KOPT-K1 (cell line): ENCODE results near the gene PLOD3.

Source experiments
- H3K27ac ChIP-seq: fragments of 200-600 bp; sonication (generic); 2 replicates; pipeline ENCODE4 v1.5.1; 2016; ENCODE audit warnings: antibody characterized with exemption, mild to moderate bottlenecking, low read depth, low read length; ENCODE audit not compliant: poor library complexity, severe bottlenecking
- H3K36me3 ChIP-seq: fragments of 200-600 bp; sonication (generic); 2 replicates; pipeline ENCODE4 v1.5.1; 2017; ENCODE audit warnings: antibody characterized with exemption, mild to moderate bottlenecking, low read length, moderate library complexity; ENCODE audit not compliant: insufficient read depth
- H3K9me3 ChIP-seq: fragments of 200-600 bp; sonication (generic); 2 replicates; pipeline ENCODE4 v1.5.1; 2017; ENCODE audit warnings: antibody characterized with exemption, low read length, mild to moderate bottlenecking; ENCODE audit not compliant: insufficient read depth, poor library complexity, severe bottlenecking

PLOD3 gene

DNA sequence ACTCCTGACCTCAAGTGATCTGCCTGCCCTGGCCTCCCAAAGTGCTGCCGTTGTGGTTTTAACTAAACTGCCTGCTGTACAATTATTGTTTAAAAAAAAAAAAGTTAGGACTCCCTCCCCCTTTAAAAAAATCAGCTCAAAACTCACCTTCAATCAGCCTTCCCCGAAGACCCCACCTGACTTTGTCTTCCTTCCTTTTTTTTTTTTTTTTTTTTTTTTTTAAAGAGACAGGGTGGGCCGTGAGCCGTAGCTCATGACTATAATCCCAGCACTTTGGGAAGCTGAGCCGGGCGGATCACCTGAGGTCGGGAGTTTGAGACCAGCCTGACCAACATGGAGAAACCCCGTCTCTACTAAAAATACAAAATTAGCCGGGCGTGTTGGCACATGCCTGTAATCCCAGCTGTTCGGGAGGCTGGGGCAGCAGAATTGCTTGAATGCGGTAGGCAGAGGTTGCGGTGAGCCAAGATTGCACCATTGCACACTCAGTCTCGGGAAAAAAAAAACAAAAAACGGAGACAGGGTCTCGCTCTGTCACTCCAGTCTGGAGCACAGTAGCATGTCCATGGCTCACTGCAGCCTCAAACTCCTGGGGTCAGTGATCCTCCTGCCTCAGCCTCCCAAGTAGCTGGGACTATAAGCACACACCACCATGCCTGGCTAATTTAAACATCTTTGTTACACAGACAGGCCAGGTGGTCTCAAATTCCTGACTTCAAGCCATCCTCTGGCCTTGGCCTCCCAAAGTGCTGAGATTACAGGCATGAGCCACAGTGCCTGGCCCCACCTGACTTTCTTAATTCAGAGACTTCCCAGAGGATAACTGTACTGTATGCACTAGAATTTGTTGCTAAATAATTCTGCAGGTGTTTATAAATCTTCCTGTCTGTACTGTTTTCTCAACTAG, 24.3 kb upstream of the PLOD3 start:
- H3K36me3 ChIP-seq, result peaks cover 68% of the 10 kb centered on the region
- H3K9me3 ChIP-seq, result no peaks in the 10 kb centered on the region
- no peak overlapping the region for H3K27ac ChIP-seq

DNA sequence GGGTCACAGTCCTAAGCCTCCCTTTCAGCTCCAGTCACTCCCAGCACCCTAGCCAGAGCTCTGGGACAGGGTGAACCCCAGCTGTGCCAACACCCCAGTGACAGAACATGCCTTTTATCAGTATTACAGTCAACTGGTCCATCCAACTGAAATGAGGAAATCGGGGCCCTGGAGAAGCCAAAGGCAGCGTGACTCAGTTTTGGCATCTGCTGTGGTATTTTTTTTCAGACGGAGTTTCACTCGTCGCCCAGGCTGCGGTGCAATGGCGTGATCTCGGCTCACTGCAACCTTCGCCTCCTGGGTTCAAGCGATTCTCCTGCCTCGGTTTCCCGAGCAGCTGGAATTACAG, 23.6 kb upstream of the PLOD3 start:
- Histone ChIP-seq H3K9me3 (no peaks in the 10 kb centered on the region), H3K27ac (no peak overlapping the region)

DNA sequence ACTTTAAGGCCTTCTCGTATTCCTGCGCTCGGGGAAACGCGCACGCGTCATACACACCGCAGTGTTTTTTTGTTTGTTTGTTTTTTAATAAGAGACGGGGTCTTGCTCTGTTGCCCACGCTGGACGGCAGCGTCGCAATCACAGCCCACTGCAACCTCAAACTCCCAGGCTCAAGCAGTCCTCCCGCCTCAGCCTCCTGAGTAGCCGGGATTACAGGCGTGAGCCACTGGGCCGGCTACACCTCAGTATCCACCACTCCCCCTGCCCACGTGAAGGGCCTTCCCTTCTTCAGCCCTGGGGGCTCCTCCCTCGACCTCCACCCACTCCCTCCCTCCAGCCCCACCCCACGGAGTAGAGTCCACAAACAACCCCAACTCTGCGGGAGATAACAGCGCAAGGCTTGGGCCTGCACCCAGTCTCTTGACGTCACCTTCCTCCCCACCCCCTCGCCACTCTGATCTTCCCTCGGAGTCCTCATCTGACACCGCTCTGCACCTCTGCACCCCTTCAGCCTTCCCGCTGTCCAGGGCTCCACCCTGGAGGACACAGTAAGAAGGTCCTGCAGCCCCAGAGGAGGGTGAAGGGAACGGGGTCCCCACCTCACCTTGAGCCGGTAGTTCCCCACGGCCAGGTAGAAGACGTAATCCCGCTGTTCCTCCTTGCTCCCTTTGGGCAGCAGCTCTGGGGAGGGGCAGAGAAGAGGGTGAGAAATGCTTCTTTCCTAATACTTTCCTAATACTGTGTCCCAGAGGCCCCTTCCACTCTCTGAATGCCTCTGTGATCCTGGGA, 23.0 kb upstream of the PLOD3 start:
- no peak overlapping the region for H3K27ac ChIP-seq
- H3K9me3 ChIP-seq, result no peaks in the 10 kb centered on the region
- H3K36me3 ChIP-seq, result peaks cover 74% of the 10 kb centered on the region

More for the DNA sequence above, 23.6 kb upstream of the PLOD3 start:
- H3K36me3 ChIP-seq, result peaks cover 73% of the 10 kb centered on the region

DNA sequence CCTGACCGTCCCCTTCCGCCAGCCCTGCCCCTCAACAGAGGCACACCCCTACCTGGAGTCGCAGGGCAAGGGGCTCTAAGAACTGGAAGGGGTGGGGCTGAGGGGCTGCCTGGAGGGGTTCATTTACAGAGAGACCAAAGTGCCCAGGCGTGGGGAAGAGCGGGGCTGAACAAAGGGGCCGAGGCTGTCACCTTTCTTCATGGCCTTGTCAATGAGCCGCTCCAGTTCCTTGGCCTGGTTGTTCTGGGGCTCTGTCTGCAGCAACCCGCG, 22.5 kb upstream of the PLOD3 start:
- Histone ChIP-seq H3K36me3 (peaks cover 76% of the 10 kb centered on the region), H3K27ac (no peak overlapping the region)

DNA sequence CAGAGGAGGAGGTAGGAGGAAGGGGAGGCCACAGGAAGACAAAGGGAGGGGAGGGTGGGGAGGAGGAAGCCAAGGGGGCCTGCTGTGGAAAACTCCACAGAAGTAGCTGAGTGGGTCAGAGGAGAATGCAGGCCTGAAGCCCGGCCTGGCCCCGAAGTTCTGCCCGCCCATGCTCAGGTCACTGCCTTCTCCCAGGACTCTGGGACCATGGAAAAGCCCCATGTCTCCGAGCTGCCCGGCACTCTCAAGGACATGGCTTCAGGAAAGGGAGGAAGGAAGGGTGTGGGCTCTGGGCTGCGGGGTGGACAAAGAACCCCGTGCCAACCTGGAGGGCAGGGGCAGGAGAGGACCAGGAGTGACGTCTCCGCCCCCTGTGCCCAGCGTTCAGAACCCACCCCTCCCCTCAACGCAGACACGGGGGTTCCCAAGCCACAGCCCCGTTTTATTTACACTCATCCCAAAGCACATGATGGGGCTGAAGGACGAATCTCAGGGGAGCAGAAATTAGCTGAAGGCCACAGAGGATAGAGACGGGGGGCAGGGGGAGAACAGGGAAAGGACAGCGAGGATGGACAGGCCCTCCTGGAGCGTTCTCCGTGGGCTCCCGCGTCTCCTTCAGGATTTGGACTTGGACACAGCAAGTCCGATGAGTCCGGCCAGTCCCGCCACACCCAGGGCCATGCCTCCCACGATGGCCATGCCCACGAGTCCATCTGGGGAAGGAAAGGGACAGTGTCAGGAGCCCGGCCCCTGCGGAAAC, 22.0 kb upstream of the PLOD3 start:
- Histone ChIP-seq H3K9me3 (no peaks in the 10 kb centered on the region), H3K36me3 (peaks cover 81% of the 10 kb centered on the region), H3K27ac (no peak overlapping the region)

More for the DNA sequence above, 22.5 kb upstream of the PLOD3 start:
- no peaks in the 10 kb centered on the region for H3K9me3 ChIP-seq

DNA sequence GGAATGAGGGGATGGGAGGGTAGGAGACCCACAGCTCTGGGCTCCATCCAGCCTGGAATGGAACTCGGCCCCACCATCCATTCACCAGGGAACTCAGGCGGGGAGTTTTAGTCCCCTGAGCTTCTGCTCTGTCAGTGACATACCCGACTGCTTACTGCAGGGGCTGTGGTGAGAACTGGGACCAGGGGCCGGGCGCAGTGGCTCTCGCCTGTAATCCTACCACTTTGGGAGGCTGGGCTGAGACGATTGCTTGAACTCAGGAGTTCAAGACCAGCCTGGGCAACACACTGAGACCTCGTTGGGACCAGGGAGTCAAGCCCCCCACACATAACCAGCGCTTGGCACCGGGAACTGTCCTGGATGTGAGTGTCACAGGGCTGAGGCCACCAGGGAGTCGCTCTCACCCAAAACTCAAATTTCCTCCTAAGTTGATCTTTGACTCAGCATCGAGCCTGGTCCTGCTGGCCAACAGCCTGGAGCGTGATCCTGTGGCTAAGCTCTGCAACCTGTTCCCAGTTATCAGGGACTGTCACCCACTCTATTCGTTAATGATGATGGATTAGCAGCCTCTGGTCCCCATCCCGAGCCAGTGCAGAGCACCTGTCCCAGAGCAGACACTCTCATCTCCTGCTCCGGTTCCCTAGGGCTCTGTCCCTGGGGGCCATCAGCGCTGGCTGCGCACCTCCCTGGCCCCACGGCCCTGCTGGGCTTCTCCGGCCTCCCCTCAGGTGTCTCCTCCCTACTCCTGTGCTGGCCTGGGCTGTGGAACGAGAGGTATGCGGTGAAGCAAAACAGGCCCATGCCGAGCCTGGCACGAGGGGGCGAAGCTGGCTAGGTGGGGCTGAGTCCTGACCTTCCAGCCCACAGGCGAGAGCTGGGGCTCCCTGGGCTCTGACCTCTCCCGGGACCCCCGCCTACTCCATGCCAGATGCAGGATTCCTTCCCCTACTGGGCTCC, 21.1 kb upstream of the PLOD3 start:
- no peaks in the 10 kb centered on the region for H3K9me3 ChIP-seq
- peaks cover 84% of the 10 kb centered on the region for H3K36me3 ChIP-seq
- H3K27ac ChIP-seq, result no peak overlapping the region

DNA sequence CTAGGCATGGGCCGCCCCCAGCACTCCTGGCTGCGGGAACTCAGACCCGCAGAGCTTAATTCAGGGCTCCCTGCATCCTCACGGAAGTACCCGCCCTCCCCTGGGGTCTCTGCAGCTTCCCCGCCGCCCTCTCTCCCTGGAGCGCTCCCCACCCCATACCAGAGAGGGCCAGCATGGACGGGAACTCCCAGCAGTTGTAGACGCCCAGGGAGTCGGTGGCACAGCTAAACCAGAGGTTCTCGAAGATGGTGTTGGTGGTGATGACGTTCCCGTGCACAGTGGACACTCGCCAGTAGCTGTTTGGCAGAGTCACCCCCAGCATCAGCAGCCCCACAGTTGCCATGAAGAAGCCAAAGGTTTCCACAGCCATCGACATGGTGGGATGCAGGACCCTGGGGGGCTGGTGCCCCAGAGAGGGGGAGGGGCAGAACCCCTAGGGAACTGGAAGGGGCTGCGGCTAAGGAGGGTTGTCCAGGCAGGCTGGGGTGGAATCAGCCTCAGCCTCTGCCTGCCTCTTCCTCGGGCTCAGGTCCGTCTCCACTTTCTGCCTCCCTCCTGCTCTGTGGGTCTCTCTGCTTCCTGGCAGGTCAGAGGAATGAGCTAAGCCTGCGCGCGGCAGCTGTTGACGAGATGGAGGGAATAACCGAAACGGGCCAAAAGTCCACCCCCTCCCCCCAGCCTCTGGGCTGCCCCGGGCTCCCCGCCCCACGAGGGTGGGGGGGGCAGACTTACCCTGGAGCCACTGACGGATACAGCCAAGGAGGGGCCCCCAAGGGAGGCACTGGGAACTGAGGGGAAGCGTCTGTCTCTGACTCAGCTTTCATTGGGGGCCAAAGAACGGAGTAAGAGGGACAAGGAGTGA, 20.1 kb upstream of the PLOD3 start, which contains the start of gene CLDN15:
TSS of gene CLDN15 (minus strand) at position 597 of the 862 bp plus-strand sequence. CDS start at position 376, 221 bp downstream.
- Histone ChIP-seq H3K36me3 (peaks cover 74% of the 10 kb centered on the region), H3K9me3 (no peaks in the 10 kb centered on the region), H3K27ac (no peak within 1 kb of the TSS)

DNA sequence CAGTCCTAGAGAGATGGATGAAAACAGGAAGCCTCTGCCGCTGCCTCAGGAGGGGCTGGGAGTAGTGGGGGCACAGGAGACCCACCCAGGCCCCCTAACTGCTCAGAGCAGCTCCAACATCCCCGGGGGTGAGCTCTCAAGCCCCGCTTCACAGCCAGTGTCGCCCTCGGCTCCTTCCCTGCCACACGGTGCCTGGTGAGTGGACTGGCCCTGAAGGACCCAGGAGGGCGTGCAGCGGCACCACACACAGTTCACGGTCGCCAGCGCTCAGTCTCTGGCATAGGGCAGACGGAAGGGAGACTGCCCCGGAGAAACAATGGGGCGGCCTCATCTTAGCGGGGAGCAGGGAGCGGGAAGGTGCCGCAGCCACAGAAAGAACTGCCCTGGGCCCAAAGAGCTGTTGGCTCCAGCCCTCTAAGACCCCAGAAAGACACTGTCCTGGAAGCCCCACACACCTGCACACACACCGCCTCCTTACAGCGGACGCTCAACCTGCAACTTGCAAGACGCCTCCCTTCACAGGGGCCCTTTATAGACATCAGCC, 19.0 kb upstream of the PLOD3 start:
- Histone ChIP-seq H3K27ac (no peak overlapping the region), H3K36me3 (peaks cover 76% of the 10 kb centered on the region), H3K9me3 (no peaks in the 10 kb centered on the region)

DNA sequence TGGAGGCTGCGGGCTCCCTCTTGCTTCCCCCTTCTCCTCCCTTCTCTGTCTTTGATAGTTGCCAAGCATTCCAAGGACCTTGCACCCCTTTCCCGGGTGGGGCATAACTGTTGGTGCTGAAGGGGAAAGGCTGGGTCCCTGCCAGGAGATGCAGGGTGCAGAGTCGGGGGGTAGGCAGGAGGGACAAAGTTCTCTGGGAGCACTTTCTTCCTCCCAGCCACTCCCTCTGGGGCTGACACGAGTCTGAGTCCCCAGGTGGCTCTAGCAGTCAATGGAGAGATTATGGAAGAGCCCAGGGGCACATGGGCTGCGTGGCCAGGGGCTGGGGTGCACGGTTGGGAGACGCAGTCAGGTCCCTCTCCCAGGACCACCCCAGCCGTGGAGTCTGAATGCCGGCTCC, 18.1 kb upstream of the PLOD3 start:
- peaks cover 70% of the 10 kb centered on the region for H3K36me3 ChIP-seq

DNA sequence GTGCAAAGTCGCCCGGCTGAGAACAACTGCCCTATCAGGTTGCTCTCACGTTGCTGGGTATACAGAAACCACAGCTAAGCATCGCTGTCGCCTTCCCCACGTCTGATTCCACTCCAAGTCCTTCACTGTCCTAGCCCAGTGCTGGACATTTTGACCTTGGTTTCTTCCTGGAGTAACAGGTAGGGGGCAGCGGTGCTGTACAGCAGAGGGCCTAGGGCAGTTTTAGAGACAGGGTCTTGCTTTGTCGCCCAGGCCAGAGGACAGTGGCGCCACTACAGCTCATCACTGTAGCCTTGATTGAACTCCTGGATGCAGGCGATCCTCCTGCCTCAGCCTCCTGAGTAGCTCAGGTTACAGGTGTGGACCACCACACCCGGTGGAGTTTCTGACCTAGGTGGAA, 17.7 kb upstream of the PLOD3 start:
- H3K9me3 ChIP-seq, result no peaks in the 10 kb centered on the region
- H3K36me3 ChIP-seq, result peaks cover 65% of the 10 kb centered on the region
- H3K27ac ChIP-seq, result no peak overlapping the region

More for the DNA sequence above, 18.1 kb upstream of the PLOD3 start:
- H3K27ac ChIP-seq, result no peak overlapping the region
- H3K9me3 ChIP-seq, result no peaks in the 10 kb centered on the region

DNA sequence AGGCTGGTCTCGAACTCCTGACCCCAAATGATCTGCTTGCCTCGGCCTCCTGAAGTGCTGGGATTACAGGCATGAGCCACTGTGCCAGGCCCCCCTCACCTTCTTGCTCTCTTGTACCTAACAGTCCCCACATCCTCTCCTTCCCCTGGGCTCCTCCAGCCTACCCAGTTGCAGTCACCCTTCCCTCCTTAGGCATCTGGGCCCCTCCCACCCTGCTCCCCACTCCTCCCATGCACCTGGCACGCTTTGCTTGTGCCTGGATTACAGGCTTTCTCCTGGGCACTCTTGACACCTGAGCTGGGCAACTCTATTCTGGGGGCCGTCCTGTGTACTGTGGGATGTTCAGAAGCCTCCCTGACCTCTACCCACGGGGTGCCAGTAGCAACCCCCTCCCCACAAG, 17.3 kb upstream of the PLOD3 start:
- Histone ChIP-seq H3K9me3 (no peaks in the 10 kb centered on the region), H3K36me3 (peaks cover 61% of the 10 kb centered on the region), H3K27ac (no peak overlapping the region)

DNA sequence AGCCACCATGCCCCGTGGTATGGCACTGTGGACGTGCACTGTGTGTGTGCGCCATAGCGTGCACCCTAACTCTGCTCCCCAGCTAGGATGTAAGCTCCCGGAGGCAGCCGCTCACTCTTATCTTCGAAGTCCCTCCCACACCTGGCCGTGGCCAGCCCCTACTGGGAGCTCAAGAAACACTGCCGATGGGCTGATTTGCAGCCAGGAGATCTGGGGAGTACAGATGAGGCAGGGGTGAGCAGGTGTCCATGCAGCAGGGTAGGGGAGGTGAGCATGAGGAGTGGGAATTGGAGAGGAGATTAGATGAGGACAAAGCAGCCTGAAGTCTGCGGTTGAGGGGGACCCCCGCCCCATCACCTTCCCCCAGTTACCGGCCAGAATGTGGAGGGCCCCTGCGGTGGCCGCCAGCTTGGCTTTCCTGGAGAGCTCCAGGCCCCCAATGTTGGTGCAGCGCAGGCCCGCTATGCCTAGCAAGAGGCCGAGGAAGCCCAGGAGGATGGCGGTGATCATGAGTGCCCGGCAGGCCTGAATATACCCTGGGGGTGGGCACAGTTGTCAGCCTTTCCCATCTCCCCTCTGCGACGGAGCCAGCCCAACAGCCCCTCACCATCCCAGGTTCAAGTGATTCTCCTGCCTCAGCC, 16.6 kb upstream of the PLOD3 start:
- H3K9me3 ChIP-seq, result no peaks in the 10 kb centered on the region
- H3K36me3 ChIP-seq, result peaks cover 59% of the 10 kb centered on the region
- no peak overlapping the region for H3K27ac ChIP-seq
